IMR-90 (cell line): ENCODE measurements around the gene MTTP. TPM values are rescaled to one million over a fixed set of nuclear protein-coding genes. Genes with fewer than 3 reads are reported as not detected.

Source experiments
- ATAC-seq: fragments of 200-7000 bp; cut with Tn5 transposase; 2 replicates; pipeline ENCODE4 v1.9.1; 2020; ENCODE audit warnings: low read depth, mild to moderate bottlenecking, moderate library complexity
- BruUV-seq: library from RNA; stranded (reverse); fragments of 400-500 nt; replicated peaks from 2 replicates; lab custom pipeline; 2021; lab: Mats Ljungman, UMichigan
- CTCF ChIA-PET: fragments of 300-600 bp; formaldehyde crosslinking; extraction: SDS; loops from one replicate; lab custom pipeline; 2021; ENCODE audit warnings: antibody characterized with exemption; lab: Yijun Ruan, JAX
- POLR2A ChIA-PET: fragments of 300-600 bp; sonication (Branson Sonifier 250); formaldehyde crosslinking; loops from one replicate; lab custom pipeline; 2022; ENCODE audit warnings: antibody characterized with exemption; ENCODE audit not compliant: unreplicated experiment; lab: Charles Lee
- DNase-seq: peaks from one replicate; pipeline ENCODE4 v3.0.0; 2013
- H2AFZ ChIP-seq: replicated peaks from 2 replicates; pipeline ENCODE3; 2013; ENCODE audit warnings: low read length, mild to moderate bottlenecking; ENCODE audit not compliant: poor library complexity
- H2AK5ac ChIP-seq: 2 replicates; pipeline ENCODE4 v1.6.1; 2013; ENCODE audit warnings: low read depth, low read length, inconsistent platforms
- H2AK9ac ChIP-seq: replicated peaks from 2 replicates; pipeline ENCODE3; 2013; ENCODE audit warnings: mild to moderate bottlenecking, low read depth, low read length, moderate library complexity; ENCODE audit not compliant: poor library complexity
- H2BK120ac ChIP-seq: 2 replicates; pipeline ENCODE4 v1.6.1; 2013; ENCODE audit warnings: low read depth, low read length, inconsistent platforms
- H2BK15ac ChIP-seq: 3 replicates; pipeline ENCODE4 v1.6.1; 2013; ENCODE audit warnings: low read depth, low read length, inconsistent platforms
- H2BK20ac ChIP-seq: 2 replicates; pipeline ENCODE4 v1.6.1; 2013; ENCODE audit warnings: low read depth, mild to moderate bottlenecking, inconsistent platforms, low read length, moderate library complexity
- H2BK5ac ChIP-seq: 2 replicates; pipeline ENCODE4 v1.6.1; 2013; ENCODE audit warnings: mild to moderate bottlenecking, low read depth, low read length, inconsistent platforms; ENCODE audit not compliant: poor library complexity, severe bottlenecking
- H3K14ac ChIP-seq: replicated peaks from 2 replicates; pipeline ENCODE4 v1.6.1; 2013; ENCODE audit warnings: low read depth, low read length, inconsistent platforms
- H3K18ac ChIP-seq: 2 replicates; pipeline ENCODE4 v1.6.1; 2013; ENCODE audit warnings: low read depth, low read length, control low read depth
- H3K23ac ChIP-seq: 2 replicates; pipeline ENCODE4 v1.6.1; 2013; ENCODE audit warnings: low read depth, low read length, inconsistent platforms
- H3K27ac ChIP-seq: 2 replicates; pipeline ENCODE4 v1.5.1; 2013; ENCODE audit warnings: mild to moderate bottlenecking, control low read depth, low read length; ENCODE audit not compliant: insufficient read depth
- H3K27me3 ChIP-seq: 2 replicates; pipeline ENCODE4 v1.6.1; 2013; ENCODE audit warnings: low read length; ENCODE audit not compliant: control insufficient read depth, insufficient read depth
- H3K36me3 ChIP-seq: 2 replicates; pipeline ENCODE4 v1.6.1; 2013; ENCODE audit warnings: low read length, mixed read lengths; ENCODE audit not compliant: control insufficient read depth, insufficient read depth
- H3K4ac ChIP-seq: 2 replicates; pipeline ENCODE4 v1.6.1; 2013; ENCODE audit warnings: low read depth, low read length, inconsistent platforms
- H3K4me1 ChIP-seq: 2 replicates; pipeline ENCODE4 v1.6.1; 2013; ENCODE audit warnings: low read length, mixed read lengths; ENCODE audit not compliant: control insufficient read depth, insufficient read depth
- H3K4me2 ChIP-seq: 2 replicates; pipeline ENCODE4 v1.6.1; 2013; ENCODE audit warnings: low read depth, mild to moderate bottlenecking, control low read depth, low read length, moderate library complexity
- H3K4me3 ChIP-seq: 2 replicates; pipeline ENCODE4 v1.5.1; 2013; ENCODE audit warnings: low read depth, mild to moderate bottlenecking, control low read depth, low read length, moderate library complexity; ENCODE audit not compliant: insufficient read depth
- H3K56ac ChIP-seq: 2 replicates; pipeline ENCODE4 v1.6.1; 2013; ENCODE audit warnings: low read length, inconsistent platforms; ENCODE audit not compliant: insufficient read depth; ENCODE audit errors: extremely low read depth
- H3K79me1 ChIP-seq, 2 experiments: 2 replicates each; pipeline ENCODE4 v1.6.1; 2013; ENCODE audit warnings: low read length in 2 of 2, inconsistent platforms in 1 of 2, low read depth in 1 of 2
- H3K9ac ChIP-seq: 2 replicates; pipeline ENCODE4 v1.6.1; 2013; ENCODE audit warnings: low read depth, low read length, control low read depth
- H3K9me1 ChIP-seq: 2 replicates; pipeline ENCODE4 v1.6.1; 2013; ENCODE audit warnings: low read length, inconsistent platforms; ENCODE audit not compliant: insufficient read depth
- H3K9me3 ChIP-seq: 2 replicates; pipeline ENCODE4 v1.6.1; 2013; ENCODE audit warnings: low read length; ENCODE audit not compliant: control insufficient read depth, insufficient read depth
- H4K20me1 ChIP-seq: 2 replicates; pipeline ENCODE4 v1.6.1; 2013; ENCODE audit warnings: low read length, inconsistent platforms; ENCODE audit not compliant: insufficient read depth
- H4K5ac ChIP-seq: 2 replicates; pipeline ENCODE4 v1.6.1; 2013; ENCODE audit warnings: mild to moderate bottlenecking, low read depth, low read length, control low read depth
- H4K8ac ChIP-seq, 2 experiments: 2 replicates each; pipeline ENCODE4 v1.6.1; 2013; ENCODE audit warnings: low read depth in 2 of 2, low read length in 2 of 2, control low read depth in 1 of 2, inconsistent platforms in 1 of 2
- H4K91ac ChIP-seq: 2 replicates; pipeline ENCODE4 v1.6.1; 2013; ENCODE audit warnings: low read depth, low read length, inconsistent platforms; ENCODE audit not compliant: insufficient read depth
- WGBS, 2 experiments: methylation state at CpG; one replicate each; pipeline versions ENCODE4 v1.1.5 to v1.1.7; 2013; ENCODE audit warnings: missing lambda C conversion rate in 2 of 2; ENCODE audit not compliant: insufficient read length in 1 of 2; ENCODE audit errors: extremely low coverage in 2 of 2; 5-methylcytosine and 5-hydroxymethylcytosine counted together
- dilution Hi-C: fragments of 300-500 bp; cut with HindIII; formaldehyde crosslinking; loops from one replicate; pipeline ENCODE4 v1.14.3; 2018; ENCODE audit warnings: low sequenced_read_pairs; ENCODE audit not compliant: unreplicated experiment
- in situ Hi-C: fragments of 300-500 bp; cut with MboI; formaldehyde crosslinking; loops from 3 replicates; pipeline ENCODE4 v1.14.3; 2019; ENCODE audit warnings: low sequenced_read_pairs, inconsistent platforms, mixed read lengths
- intact Hi-C: fragments of 100-400 bp; cut with micrococcal nuclease; formaldehyde crosslinking; loops from 2 replicates; pipeline ENCODE4 v1.10.0; 2022
- polyA plus RNA-seq, 3 experiments: library from polyadenylated mRNA; depleted of rRNA; stranded (reverse); fragments of >200 nt; gene quantifications; 2 replicates each; pipeline ENCODE4 v1.2.3, GENCODE V29; 2012; ENCODE audit warnings: low replicate concordance in 1 of 3
- total RNA-seq: library from RNA; depleted of rRNA; stranded (reverse); fragments of >200 nt; gene quantifications from 2 replicates; pipeline ENCODE4 v1.2.3, GENCODE V29; 2012
- TF ChIP-seq, protein P1 (sequence below): fragments of 150-350 bp; IDR thresholded peaks from 2 replicates; pipeline ENCODE4 v1.6.1; 2017; ENCODE audit warnings: mild to moderate bottlenecking, antibody characterized with exemption, low read length, low read depth

MTTP gene
- total and polyA plus RNA-seq, 2 of the 4 experiments (the other 2 are of a cell fraction): under 0.01 to 0.03 TPM

- no peak overlapping the region for H2AK9ac ChIP-seq
- H3K4me3 ChIP-seq: no peak overlapping the region
- no peak overlapping the region for H3K27ac ChIP-seq
- H3K4me2 ChIP-seq: no peak overlapping the region
- H3K36me3 ChIP-seq: no peaks in the 10 kb centered on the region
- no peak overlapping the region for H3K4ac ChIP-seq
- H3K18ac ChIP-seq: no peak overlapping the region
- H3K79me1 ChIP-seq: no peaks in the 10 kb centered on the region
- peaks cover 2% of the 10 kb centered on the region; the same call in 1 of the 2 replicates for H3K4me1 ChIP-seq
- no peak overlapping the region for H3K23ac ChIP-seq
- 84% methylated on average over 20 of the region's 43 CpGs; no CpG with 5 or more reads in 1 of the 2 experiments for WGBS, 2 experiments
- H4K5ac ChIP-seq: no peak overlapping the region
- no peak overlapping the region for H3K56ac ChIP-seq
- BruUV-seq: no TSS peak
- H4K91ac ChIP-seq: no peak overlapping the region
- DNase-seq: no peak
- H3K9me3 ChIP-seq: no peaks in the 10 kb centered on the region; the same call in 1 of the 2 replicates
- H2AFZ ChIP-seq: no peak overlapping the region
- TF ChIP-seq, protein P1, sequence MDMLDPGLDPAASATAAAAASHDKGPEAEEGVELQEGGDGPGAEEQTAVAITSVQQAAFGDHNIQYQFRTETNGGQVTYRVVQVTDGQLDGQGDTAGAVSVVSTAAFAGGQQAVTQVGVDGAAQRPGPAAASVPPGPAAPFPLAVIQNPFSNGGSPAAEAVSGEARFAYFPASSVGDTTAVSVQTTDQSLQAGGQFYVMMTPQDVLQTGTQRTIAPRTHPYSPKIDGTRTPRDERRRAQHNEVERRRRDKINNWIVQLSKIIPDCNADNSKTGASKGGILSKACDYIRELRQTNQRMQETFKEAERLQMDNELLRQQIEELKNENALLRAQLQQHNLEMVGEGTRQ: no peak
- no peaks in the 10 kb centered on the region for H4K20me1 ChIP-seq
- no peak overlapping the region for H2BK5ac ChIP-seq
- intact Hi-C loops: no loop called here
- CTCF ChIA-PET: no interaction called here
- H2BK20ac ChIP-seq: no peak overlapping the region
- peaks cover 3% of the 10 kb centered on the region for H3K27me3 ChIP-seq
- H4K8ac ChIP-seq: no peak overlapping the region
- dilution Hi-C loops: no loop called here
- no peak overlapping the region for H2BK120ac ChIP-seq
- in situ Hi-C loops: no loop called here
- no peak for ATAC-seq
- no peaks in the 10 kb centered on the region for H3K9me1 ChIP-seq
- H2AK5ac ChIP-seq: no peak overlapping the region
- no peak overlapping the region for H2BK15ac ChIP-seq
- H3K14ac ChIP-seq: no peak overlapping the region
- POLR2A ChIA-PET: no interaction called here
- no peak overlapping the region for H3K9ac ChIP-seq
Measured at GRCh38 chr4:99652596-99653436, 78.2 kb downstream of the MTTP start.
